CD8-positive, alpha-beta memory T cell (primary cell): ENCODE data around the gene MUCL3. TPM values are rescaled to one million over a fixed set of nuclear protein-coding genes. Genes with fewer than 3 reads are reported as not detected.

Experiments used
- CTCF ChIA-PET: fragments of 350-600 bp; sonication (Branson Sonifier 250); formaldehyde crosslinking; loops from one replicate; lab custom pipeline; 2021; ENCODE audit warnings: antibody characterized with exemption; lab: Charles Lee
- POLR2A ChIA-PET: fragments of 350-600 bp; sonication (Branson Sonifier 250); formaldehyde crosslinking; loops from one replicate; lab custom pipeline; 2021; ENCODE audit warnings: antibody characterized with exemption; lab: Charles Lee
- DNase-seq, 5 donors: peaks; one replicate each; pipeline versions ENCODE4 v3.0.0 to v3.0.0-alpha.2; 2020 to 2022; ENCODE audit warnings: mixed read lengths in 1 of 5
- H3K27ac ChIP-seq: one replicate; pipeline ENCODE4 v1.7.0; 2013; ENCODE audit warnings: low read depth, mild to moderate bottlenecking, low read length, moderate library complexity
- H3K27me3 ChIP-seq: 2 replicates; pipeline ENCODE4 v1.7.0; 2013; ENCODE audit warnings: low read length, mild to moderate bottlenecking; ENCODE audit not compliant: insufficient read depth, poor library complexity, severe bottlenecking
- H3K36me3 ChIP-seq: 2 replicates; pipeline ENCODE4 v1.7.0; 2013; ENCODE audit warnings: mild to moderate bottlenecking, low read length, moderate library complexity; ENCODE audit not compliant: insufficient read depth
- H3K4me1 ChIP-seq: 2 replicates; pipeline ENCODE4 v1.7.0; 2013; ENCODE audit warnings: mild to moderate bottlenecking, low read length, moderate library complexity; ENCODE audit not compliant: insufficient read depth
- H3K4me3 ChIP-seq: 2 replicates; pipeline ENCODE4 v1.7.0; 2013; ENCODE audit warnings: mild to moderate bottlenecking, low read length
- H3K9me3 ChIP-seq: 2 replicates; pipeline ENCODE4 v1.7.0; 2013; ENCODE audit warnings: mild to moderate bottlenecking, low read length
- H3K27ac Mint-ChIP-seq, 8 donors: one replicate each; pipeline ENCODE4 v1.8.0; 2020 to 2021; ENCODE audit warnings: mixed read lengths in 8 of 8, mild to moderate bottlenecking in 6 of 8, inconsistent platforms in 3 of 8, moderate library complexity in 3 of 8
- H3K27me3 Mint-ChIP-seq, 2 donors: one replicate each; pipeline ENCODE4 v1.8.0; 2020 to 2021; ENCODE audit warnings: mixed read lengths in 2 of 2, mild to moderate bottlenecking in 1 of 2, moderate library complexity in 1 of 2
- H3K36me3 Mint-ChIP-seq, 3 donors: one replicate each; pipeline ENCODE4 v1.8.0; 2020 to 2021; ENCODE audit warnings: mixed read lengths in 3 of 3, inconsistent platforms in 1 of 3, mild to moderate bottlenecking in 1 of 3
- H3K4me1 Mint-ChIP-seq, 3 donors: one replicate each; pipeline ENCODE4 v1.8.0; 2020 to 2021; ENCODE audit warnings: mixed read lengths in 3 of 3, inconsistent platforms in 1 of 3, mild to moderate bottlenecking in 1 of 3
- H3K4me3 Mint-ChIP-seq, 7 donors: one replicate each; pipeline ENCODE4 v1.8.0; 2020 to 2021; ENCODE audit warnings: mixed read lengths in 7 of 7, mild to moderate bottlenecking in 6 of 7, moderate library complexity in 4 of 7, inconsistent platforms in 2 of 7
- H3K9me3 Mint-ChIP-seq, 5 donors: one replicate each; pipeline ENCODE4 v1.8.0; 2020 to 2022; ENCODE audit warnings: mixed read lengths in 5 of 5, mild to moderate bottlenecking in 3 of 5, moderate library complexity in 2 of 5, inconsistent platforms in 1 of 5
- polyA plus RNA-seq: library from polyadenylated mRNA; unstranded; fragments of 300-500 nt; fragmentation: Illumina TruSeq; gene quantifications from one replicate; pipeline ENCODE4 v1.2.3, GENCODE V29; 2021
- total RNA-seq, 2 experiments: library from RNA; stranded (reverse); gene quantifications; one replicate each; pipeline ENCODE4 v1.2.3, GENCODE V29; 2021

The MUCL3 gene
- not detected for total RNA-seq
- not detected for polyA plus RNA-seq

DNA sequence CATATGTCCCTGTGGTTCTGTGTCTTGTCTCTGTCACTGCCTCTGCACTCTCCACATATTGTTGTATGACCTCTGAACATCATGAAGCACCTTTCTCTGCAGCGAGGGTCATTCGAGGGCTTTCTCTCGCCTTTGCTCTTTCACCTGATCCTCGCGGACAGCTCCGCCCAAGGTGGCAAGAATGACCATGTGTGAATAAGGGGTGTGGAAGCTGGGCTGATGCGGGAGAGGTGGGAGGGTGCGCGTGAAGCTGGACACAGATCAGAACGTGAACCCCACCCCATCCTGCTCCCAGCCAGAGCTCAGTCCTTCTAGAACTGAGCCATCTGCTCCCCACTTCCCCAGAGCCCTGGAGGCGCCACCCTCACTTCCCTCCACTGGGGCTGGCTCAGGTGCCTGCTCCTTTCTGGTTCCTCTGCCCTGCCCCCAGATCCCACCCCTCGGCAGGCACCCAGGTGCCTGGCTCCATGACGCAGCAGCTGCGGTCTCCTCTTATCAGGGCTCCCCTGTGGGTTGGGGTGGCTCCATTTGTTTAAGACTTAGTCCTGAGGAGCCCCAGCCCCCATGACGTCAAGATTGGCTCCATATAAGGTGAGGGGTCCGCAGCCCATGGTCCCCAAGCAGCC is at the start of gene MUCL3:
Gene MUCL3, plus strand, starts transcription at position 613 of the 626 bp plus-strand sequence. CDS start 27 bp downstream, outside the sequence.
- peaks cover 0 to 1% (median 0%) of the 10 kb centered on the region in 3 donors for H3K4me1 Mint-ChIP-seq
- H3K27me3 Mint-ChIP-seq: peaks cover 34 to 77% of the 10 kb centered on the region in 2 donors
- peaks cover 0 to 3% (median 0%) of the 10 kb centered on the region in 3 donors for H3K36me3 Mint-ChIP-seq

GRCh38 chr6:30891450-30891723 is 49.4 kb upstream of the MUCL3 start:
- Mint-ChIP-seq H3K36me3 (peaks cover 5 to 30% (median 11%) of the 10 kb centered on the region in 3 donors), H3K27me3 (no peaks in the 10 kb centered on the region), H3K9me3 (no peaks in the 10 kb centered on the region), H3K4me1 (peaks cover 2 to 6% (median 3%) of the 10 kb centered on the region in 3 donors), H3K4me3 (no peak overlapping the region), H3K27ac (no peak overlapping the region)
- Histone ChIP-seq H3K27me3 (no peaks in the 10 kb centered on the region), H3K4me3 (no peak overlapping the region), H3K27ac (no peak overlapping the region), H3K9me3 (no peaks in the 10 kb centered on the region), H3K4me1 (peaks cover 6% of the 10 kb centered on the region), H3K36me3 (no peaks in the 10 kb centered on the region)
- ChIA-PET CTCF (interaction anchor here (1.4 kb wide), 1 partner anchor 16 kb away, joined by 3 read pairs; the partner anchor contains the start of gene GTF2H4), POLR2A (interaction anchor here (0.5 kb wide), 1 partner anchor 14 kb away, joined by 3 read pairs; no protein-coding TSS in a partner anchor)
- no peak for DNase-seq

More for the DNA sequence above, at the start of gene MUCL3:
- H3K4me3 Mint-ChIP-seq: no peak within 1 kb of the TSS
- no peak for DNase-seq
- Histone ChIP-seq H3K36me3 (no peaks in the 10 kb centered on the region), H3K4me1 (no peaks in the 10 kb centered on the region), H3K27ac (no peak within 1 kb of the TSS), H3K4me3 (no peak within 1 kb of the TSS), H3K9me3 (no peaks in the 10 kb centered on the region), H3K27me3 (peaks cover 22% of the 10 kb centered on the region)
- POLR2A ChIA-PET: no interaction called here
- no peaks in the 10 kb centered on the region for H3K9me3 Mint-ChIP-seq
- H3K27ac Mint-ChIP-seq: no peak within 1 kb of the TSS
- CTCF ChIA-PET: interaction anchor here (1.0 kb wide), 1 partner anchor 18 kb away, joined by 3 read pairs; no protein-coding TSS in a partner anchor

DNA sequence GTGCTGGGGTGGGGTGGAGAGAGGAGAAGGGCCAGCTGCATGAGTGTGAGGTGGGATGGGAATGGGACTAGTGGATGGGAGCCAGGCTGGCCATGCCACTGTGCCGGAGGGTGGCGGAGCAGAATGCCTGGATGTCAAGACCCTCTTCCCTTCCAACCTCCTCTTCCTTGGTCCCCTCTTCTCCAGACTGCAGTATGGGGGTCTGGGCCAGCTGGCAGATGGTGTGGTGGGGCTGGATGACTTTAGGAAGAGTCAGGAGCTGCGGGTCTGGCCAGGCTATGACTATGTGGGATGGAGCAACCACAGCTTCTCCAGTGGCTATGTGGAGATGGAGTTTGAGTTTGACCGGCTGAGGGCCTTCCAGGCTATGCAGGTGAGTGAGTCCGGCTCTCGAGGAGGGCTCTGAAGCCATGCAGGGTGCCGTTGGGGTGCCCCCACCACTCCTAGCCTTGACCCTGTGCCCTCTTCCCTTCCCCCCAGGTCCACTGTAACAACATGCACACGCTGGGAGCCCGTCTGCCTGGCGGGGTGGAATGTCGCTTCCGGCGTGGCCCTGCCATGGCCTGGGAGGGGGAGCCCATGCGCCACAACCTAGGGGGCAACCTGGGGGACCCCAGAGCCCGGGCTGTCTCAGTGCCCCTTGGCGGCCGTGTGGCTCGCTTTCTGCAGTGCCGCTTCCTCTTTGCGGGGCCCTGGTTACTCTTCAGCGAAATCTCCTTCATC is 48.8 kb upstream of the MUCL3 start:
- Histone ChIP-seq H3K27me3 (no peaks in the 10 kb centered on the region), H3K36me3 (no peaks in the 10 kb centered on the region), H3K27ac (no peak overlapping the region), H3K4me3 (no peak overlapping the region), H3K9me3 (no peaks in the 10 kb centered on the region), H3K4me1 (peaks cover under 1% of the 10 kb centered on the region)
- Mint-ChIP-seq H3K27ac (no peak overlapping the region), H3K36me3 (peaks cover 5 to 34% (median 9%) of the 10 kb centered on the region in 3 donors), H3K27me3 (no peaks in the 10 kb centered on the region), H3K9me3 (no peaks in the 10 kb centered on the region), H3K4me1 (peaks cover 0 to 2% (median 0%) of the 10 kb centered on the region in 3 donors), H3K4me3 (no peak overlapping the region)
- ChIA-PET CTCF (interaction anchor here (0.6 to 1.4 kb wide), 2 partner anchors 15 to 62 kb away, joined by 3 read pairs; partner anchors contain the start of gene GTF2H4), POLR2A (interaction anchor here (0.5 kb wide), 1 partner anchor 14 kb away, joined by 3 read pairs; no protein-coding TSS in a partner anchor)
- no peak for DNase-seq

DNA sequence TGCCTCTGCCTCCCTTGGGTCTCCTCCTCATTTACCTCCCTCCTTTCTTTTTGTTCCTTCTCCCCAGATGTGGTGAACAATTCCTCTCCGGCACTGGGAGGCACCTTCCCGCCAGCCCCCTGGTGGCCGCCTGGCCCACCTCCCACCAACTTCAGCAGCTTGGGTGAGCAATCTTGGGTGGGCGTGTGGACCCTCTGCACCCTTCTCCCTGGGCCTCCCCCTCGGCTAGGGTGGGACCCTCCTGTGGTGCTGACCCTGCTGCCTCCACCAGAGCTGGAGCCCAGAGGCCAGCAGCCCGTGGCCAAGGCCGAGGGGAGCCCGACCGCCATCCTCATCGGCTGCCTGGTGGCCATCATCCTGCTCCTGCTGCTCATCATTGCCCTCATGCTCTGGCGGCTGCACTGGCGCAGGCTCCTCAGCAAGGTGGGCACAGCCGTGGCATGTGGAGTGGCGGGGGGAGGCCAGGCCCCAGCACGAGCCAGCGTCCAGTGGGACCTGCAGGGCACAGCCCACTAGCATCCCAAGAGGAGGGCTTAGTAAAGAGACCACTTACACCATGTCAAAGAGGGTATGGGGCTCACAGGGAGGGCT is 47.7 kb upstream of the MUCL3 start:
- CTCF ChIA-PET: interaction anchor here (0.6 kb wide), 1 partner anchor 63 kb away, joined by 3 read pairs; no protein-coding TSS in a partner anchor
- no peaks in the 10 kb centered on the region for H3K36me3 ChIP-seq
- no peak overlapping the region for H3K4me3 Mint-ChIP-seq
- H3K4me3 ChIP-seq: no peak overlapping the region
- POLR2A ChIA-PET: no interaction called here
- H3K4me1 ChIP-seq: no peaks in the 10 kb centered on the region
- H3K4me1 Mint-ChIP-seq: no peaks in the 10 kb centered on the region
- no peaks in the 10 kb centered on the region for H3K9me3 Mint-ChIP-seq
- no peaks in the 10 kb centered on the region for H3K9me3 ChIP-seq
- peaks cover 5 to 38% (median 9%) of the 10 kb centered on the region in 3 donors for H3K36me3 Mint-ChIP-seq
- DNase-seq: no peak
- H3K27ac ChIP-seq: no peak overlapping the region
- no peaks in the 10 kb centered on the region for H3K27me3 Mint-ChIP-seq
- no peak overlapping the region for H3K27ac Mint-ChIP-seq
- no peaks in the 10 kb centered on the region for H3K27me3 ChIP-seq

GRCh38 chr6:30893666-30894065 is 47.1 kb upstream of the MUCL3 start:
- Mint-ChIP-seq H3K36me3 (peaks cover 5 to 41% (median 9%) of the 10 kb centered on the region in 3 donors), H3K4me1 (no peaks in the 10 kb centered on the region), H3K27me3 (no peaks in the 10 kb centered on the region), H3K9me3 (no peaks in the 10 kb centered on the region), H3K27ac (no peak overlapping the region), H3K4me3 (no peak overlapping the region)
- no peaks in the 10 kb centered on the region for H3K36me3 ChIP-seq
- no peaks in the 10 kb centered on the region for H3K27me3 ChIP-seq
- no peak overlapping the region for H3K4me3 ChIP-seq
- H3K9me3 ChIP-seq: no peaks in the 10 kb centered on the region
- ChIA-PET CTCF (no interaction called here), POLR2A (no interaction called here)
- no peaks in the 10 kb centered on the region for H3K4me1 ChIP-seq
- H3K27ac ChIP-seq: no peak overlapping the region
- DNase-seq: no peak

GRCh38 chr6:30894381-30894780 is 46.4 kb upstream of the MUCL3 start:
- Histone ChIP-seq H3K9me3 (no peaks in the 10 kb centered on the region), H3K4me1 (no peaks in the 10 kb centered on the region), H3K36me3 (no peaks in the 10 kb centered on the region), H3K27me3 (no peaks in the 10 kb centered on the region), H3K27ac (no peak overlapping the region), H3K4me3 (no peak overlapping the region)
- Mint-ChIP-seq H3K4me1 (no peaks in the 10 kb centered on the region), H3K9me3 (no peaks in the 10 kb centered on the region), H3K27ac (peak overlapping the region in 1 of 8 donors; percentile 10), H3K36me3 (peaks cover 5 to 46% (median 9%) of the 10 kb centered on the region in 3 donors), H3K4me3 (no peak overlapping the region), H3K27me3 (no peaks in the 10 kb centered on the region)
- DNase-seq: no peak
- ChIA-PET CTCF (no interaction called here), POLR2A (interaction anchor here (0.5 kb wide), 1 partner anchor 9 kb away, joined by 3 read pairs; no protein-coding TSS in a partner anchor)

DNA sequence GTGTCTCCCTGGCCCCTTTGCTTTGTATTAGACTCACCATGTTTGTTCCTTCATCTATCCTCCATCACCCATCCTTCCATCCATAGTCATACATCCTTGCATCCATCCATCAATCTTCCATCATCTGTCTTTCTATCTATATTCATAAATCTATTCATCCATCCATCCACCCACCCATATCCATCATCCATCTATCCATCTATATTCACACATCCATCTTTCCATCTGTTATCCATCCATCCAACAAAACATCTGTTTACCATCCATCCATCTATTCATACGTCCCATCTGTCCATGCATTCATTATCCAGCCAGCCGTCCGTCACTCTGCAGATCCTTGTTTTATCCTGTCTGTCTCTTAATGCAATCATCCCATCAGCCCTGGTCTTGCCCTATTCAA is 45.8 kb upstream of the MUCL3 start:
- DNase-seq: no peak
- no peaks in the 10 kb centered on the region for H3K4me1 Mint-ChIP-seq
- H3K4me3 Mint-ChIP-seq: no peak overlapping the region
- POLR2A ChIA-PET: no interaction called here
- CTCF ChIA-PET: interaction anchor here (0.7 kb wide), 1 partner anchor 174 kb away, joined by 3 read pairs; no protein-coding TSS in a partner anchor
- no peaks in the 10 kb centered on the region for H3K9me3 Mint-ChIP-seq
- peak overlapping the region in 2 of 8 donors; percentile 0 to 2 for H3K27ac Mint-ChIP-seq
- H3K36me3 ChIP-seq: no peaks in the 10 kb centered on the region
- no peaks in the 10 kb centered on the region for H3K27me3 ChIP-seq
- H3K9me3 ChIP-seq: no peaks in the 10 kb centered on the region
- peaks cover 5 to 45% (median 9%) of the 10 kb centered on the region in 3 donors for H3K36me3 Mint-ChIP-seq
- H3K4me1 ChIP-seq: no peaks in the 10 kb centered on the region
- H3K27me3 Mint-ChIP-seq: no peaks in the 10 kb centered on the region
- no peak overlapping the region for H3K4me3 ChIP-seq
- no peak overlapping the region for H3K27ac ChIP-seq
